ENCODE results near the gene SSC4D.
"Not testable (repeated sequence)": the region's sequence is repeated elsewhere in the genome, so short reads cannot be mapped to it uniquely, and the experiment has no call there.

The SSC4D gene

GRCh38 chr7:76421097-76421496, 11.6 kb upstream of the SSC4D start:
- DNase-seq, ATAC-seq: not testable (repeated sequence)

- ATAC-seq, DNase-seq: not testable (repeated sequence)
Measured at GRCh38 chr7:76417654-76418310, 8.3 kb upstream of the SSC4D start.

GRCh38 chr7:76412249-76412648, 2.8 kb upstream of the SSC4D start:
- no peak for DNase-seq
- ATAC-seq, result no peak

- DNase-seq (no peak), ATAC-seq (no peak)
Measured at GRCh38 chr7:76411626-76412025, 2.1 kb upstream of the SSC4D start.

GRCh38 chr7:76408121-76408560, 1.4 kb downstream of the SSC4D start:
- ATAC-seq (peak; percentile 19), DNase-seq (no peak)

GRCh38 chr7:76407718-76408117, 1.8 kb downstream of the SSC4D start:
- DNase-seq (no peak), ATAC-seq (no peak)

- DNase-seq (no peak), ATAC-seq (no peak)
Measured at GRCh38 chr7:76405738-76406137, 3.8 kb downstream of the SSC4D start.

GRCh38 chr7:76403780-76404494, 5.6 kb downstream of the SSC4D start:
- DNase-seq (no peak), ATAC-seq (no peak)

GRCh38 chr7:76403097-76403496, 6.4 kb downstream of the SSC4D start:
- ATAC-seq, DNase-seq: not testable (repeated sequence)

- no peak for ATAC-seq
- no peak for DNase-seq
Measured at GRCh38 chr7:76400248-76400647, 9.2 kb downstream of the SSC4D start.

GRCh38 chr7:76397409-76398183, 11.9 kb downstream of the SSC4D start:
- DNase-seq (peak; percentile 89), ATAC-seq (peak; percentile 51)

GRCh38 chr7:76396864-76397263, 12.6 kb downstream of the SSC4D start:
- DNase-seq (no peak), ATAC-seq (no peak)

- DNase-seq (no peak), ATAC-seq (no peak)
Measured at GRCh38 chr7:76395965-76396726, 13.4 kb downstream of the SSC4D start.

GRCh38 chr7:76395605-76395964, 13.9 kb downstream of the SSC4D start:
- ATAC-seq, DNase-seq: not testable (repeated sequence)

- DNase-seq (no peak), ATAC-seq (no peak)
Measured at GRCh38 chr7:76394957-76395356, 14.5 kb downstream of the SSC4D start.

- peak; percentile 96 for DNase-seq
Measured at GRCh38 chr7:76393116-76394031, 16.1 kb downstream of the SSC4D start.

GRCh38 chr7:76392531-76393115, 16.9 kb downstream of the SSC4D start:
- DNase-seq, result no peak
- ATAC-seq, result no peak

More at GRCh38 chr7:76393116-76394031, 16.1 kb downstream of the SSC4D start:
- peak; percentile 84 for ATAC-seq

GRCh38 chr7:76390092-76390491, 19.4 kb downstream of the SSC4D start:
- ATAC-seq (no peak), DNase-seq (no peak)

- ATAC-seq, DNase-seq: not testable (repeated sequence)
Measured at GRCh38 chr7:76387789-76388188, 21.7 kb downstream of the SSC4D start.

- ATAC-seq, result no peak
- no peak for DNase-seq
Measured at GRCh38 chr7:76386691-76387260, 22.7 kb downstream of the SSC4D start.
